ENCODE data around the gene LIFR. TPM values are rescaled to one million over a fixed set of nuclear protein-coding genes. Genes with fewer than 3 reads are reported as not detected.
A peak's percentile ranks its signal among the peaks of the same experiment; 100 is the strongest.

The LIFR gene
- total RNA-seq, 1 experiment from 2014 or later = 91.3 TPM

GRCh38 chr5:38467353-38468040 is 88.9 kb downstream of the LIFR start:
- peak overlapping the region; percentile 2 to 24; a peak in 3 of 4 replicates for H3K4me3 ChIP-seq (ENCODE audit: low read depth in 2 of 2, low read length in 2 of 2)
- in situ Hi-C loops (cut with HindIII; ENCODE audit: low pct_unique_long_range_greater_than_20kb, low sequenced_read_pairs) (no loop called here), intact Hi-C loops (cut with micrococcal nuclease; ENCODE audit: unreplicated experiment) (no loop called here)
- TF ChIP-seq SIN3A (IDR thresholded peaks at IDR 0.05; ENCODE audit: borderline replicate concordance, insufficient read depth, low read depth, low read length) = no peak
- ChIA-PET CTCF (interaction anchor here (0.6 to 1.4 kb wide), 4 partner anchors 26 to 342 kb away, joined by 3 to 6 read pairs (median 4); no protein-coding TSS in a partner anchor), POLR2A (interaction anchor here (0.5 to 0.6 kb wide), 2 partner anchors 23 to 377 kb away, joined by 4 to 7 read pairs; no protein-coding TSS in a partner anchor)
- no peaks in the 10 kb centered on the region for H3K27me3 ChIP-seq (ENCODE audit: control insufficient read depth, insufficient read depth, low read length)
- H3K9me3 ChIP-seq (ENCODE audit: control insufficient read depth, insufficient read depth, low read depth, low read length) = no peaks in the 10 kb centered on the region
- no peaks in the 10 kb centered on the region for H3K36me3 ChIP-seq (ENCODE audit: control insufficient read depth, insufficient read depth, low read length)
- peaks cover 53% of the 10 kb centered on the region for H3K4me1 ChIP-seq (ENCODE audit: control insufficient read depth, insufficient read depth, low read length)
- ATAC-seq (peak; percentile 7; the same call in 1 of the 2 replicates), DNase-seq (ENCODE audit: low read depth, low spot score) (no peak)
- H3K27ac ChIP-seq (ENCODE audit: low read length) = peak overlapping the region; percentile 86
- TSS peak; percentile 71 for BruUV-seq (replicated peaks)

DNA sequence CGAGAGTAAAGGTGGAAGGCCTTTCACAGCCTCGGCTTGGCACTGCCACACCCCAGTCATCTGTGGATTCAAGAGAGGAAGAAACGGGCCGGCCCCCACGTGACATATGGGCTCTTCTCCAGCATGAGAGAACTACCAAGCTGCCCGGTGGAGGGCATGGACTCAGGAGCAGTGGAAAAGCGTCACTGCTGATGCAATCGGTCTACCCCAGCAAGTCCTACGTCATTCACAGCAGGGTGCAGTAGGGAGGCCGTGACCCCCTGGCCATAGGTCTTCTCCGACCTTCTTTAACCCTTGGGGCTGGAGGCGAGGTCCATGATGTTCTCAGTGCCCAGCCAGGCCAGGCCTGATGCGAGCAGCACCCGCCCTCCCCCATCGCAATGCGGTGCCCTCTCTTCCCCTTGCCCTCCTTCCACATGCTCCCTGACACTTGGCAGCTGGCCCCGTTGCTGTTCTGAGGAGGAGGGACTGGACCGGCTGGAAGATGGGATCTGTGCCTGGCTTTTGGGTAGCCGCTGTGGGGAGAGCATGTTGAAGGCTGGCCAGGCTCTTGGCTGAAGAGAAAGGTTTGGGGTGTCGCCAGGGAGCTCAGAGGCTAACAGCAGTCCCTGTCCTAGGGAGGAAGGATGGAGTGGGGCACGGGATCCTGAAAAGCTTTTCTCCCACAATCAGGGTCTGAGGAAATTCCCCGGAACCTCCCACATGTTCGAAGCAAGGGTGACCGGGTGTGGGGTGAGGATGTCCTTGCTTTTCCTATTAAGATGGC is 89.8 kb downstream of the LIFR start:
- no peak overlapping the region for H3K4me3 ChIP-seq (ENCODE audit: low read depth in 2 of 2, low read length in 2 of 2)
- POLR2A ChIA-PET = interaction anchor here (0.6 kb wide), 1 partner anchor 24 kb away, joined by 4 read pairs; no protein-coding TSS in a partner anchor
- DNase-seq (ENCODE audit: low read depth, low spot score) (no peak), ATAC-seq (no peak)
- H3K4me1 ChIP-seq (ENCODE audit: control insufficient read depth, insufficient read depth, low read length) = peaks cover 54% of the 10 kb centered on the region
- BruUV-seq (replicated peaks) = no TSS peak
- H3K27me3 ChIP-seq (ENCODE audit: control insufficient read depth, insufficient read depth, low read length) = no peaks in the 10 kb centered on the region
- CTCF ChIA-PET = interaction anchor here (1.4 kb wide), 1 partner anchor 343 kb away, joined by 4 read pairs; no protein-coding TSS in a partner anchor
- no peaks in the 10 kb centered on the region for H3K36me3 ChIP-seq (ENCODE audit: control insufficient read depth, insufficient read depth, low read length)
- in situ Hi-C loops (cut with HindIII; ENCODE audit: low pct_unique_long_range_greater_than_20kb, low sequenced_read_pairs) = no loop called here
- intact Hi-C loops (cut with micrococcal nuclease; ENCODE audit: unreplicated experiment) = no loop called here
- no peaks in the 10 kb centered on the region for H3K9me3 ChIP-seq (ENCODE audit: control insufficient read depth, insufficient read depth, low read depth, low read length)
- TF ChIP-seq, protein P1, sequence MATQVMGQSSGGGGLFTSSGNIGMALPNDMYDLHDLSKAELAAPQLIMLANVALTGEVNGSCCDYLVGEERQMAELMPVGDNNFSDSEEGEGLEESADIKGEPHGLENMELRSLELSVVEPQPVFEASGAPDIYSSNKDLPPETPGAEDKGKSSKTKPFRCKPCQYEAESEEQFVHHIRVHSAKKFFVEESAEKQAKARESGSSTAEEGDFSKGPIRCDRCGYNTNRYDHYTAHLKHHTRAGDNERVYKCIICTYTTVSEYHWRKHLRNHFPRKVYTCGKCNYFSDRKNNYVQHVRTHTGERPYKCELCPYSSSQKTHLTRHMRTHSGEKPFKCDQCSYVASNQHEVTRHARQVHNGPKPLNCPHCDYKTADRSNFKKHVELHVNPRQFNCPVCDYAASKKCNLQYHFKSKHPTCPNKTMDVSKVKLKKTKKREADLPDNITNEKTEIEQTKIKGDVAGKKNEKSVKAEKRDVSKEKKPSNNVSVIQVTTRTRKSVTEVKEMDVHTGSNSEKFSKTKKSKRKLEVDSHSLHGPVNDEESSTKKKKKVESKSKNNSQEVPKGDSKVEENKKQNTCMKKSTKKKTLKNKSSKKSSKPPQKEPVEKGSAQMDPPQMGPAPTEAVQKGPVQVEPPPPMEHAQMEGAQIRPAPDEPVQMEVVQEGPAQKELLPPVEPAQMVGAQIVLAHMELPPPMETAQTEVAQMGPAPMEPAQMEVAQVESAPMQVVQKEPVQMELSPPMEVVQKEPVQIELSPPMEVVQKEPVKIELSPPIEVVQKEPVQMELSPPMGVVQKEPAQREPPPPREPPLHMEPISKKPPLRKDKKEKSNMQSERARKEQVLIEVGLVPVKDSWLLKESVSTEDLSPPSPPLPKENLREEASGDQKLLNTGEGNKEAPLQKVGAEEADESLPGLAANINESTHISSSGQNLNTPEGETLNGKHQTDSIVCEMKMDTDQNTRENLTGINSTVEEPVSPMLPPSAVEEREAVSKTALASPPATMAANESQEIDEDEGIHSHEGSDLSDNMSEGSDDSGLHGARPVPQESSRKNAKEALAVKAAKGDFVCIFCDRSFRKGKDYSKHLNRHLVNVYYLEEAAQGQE (IDR thresholded peaks at IDR 0.05; ENCODE audit: insufficient read depth in 1 of 2, low read depth in 2 of 2, low read length in 1 of 2) = no peak
- TF ChIP-seq POLR2AphosphoS5 (IDR thresholded peaks at IDR 0.05; ENCODE audit: low read depth, low read length) (no peak), SIN3A (IDR thresholded peaks at IDR 0.05; ENCODE audit: borderline replicate concordance, insufficient read depth, low read depth, low read length) (no peak), TCF7L2 (IDR thresholded peaks at IDR 0.05; ENCODE audit: low read depth, low read length) (no peak)
- TF ChIP-seq, protein P2, sequence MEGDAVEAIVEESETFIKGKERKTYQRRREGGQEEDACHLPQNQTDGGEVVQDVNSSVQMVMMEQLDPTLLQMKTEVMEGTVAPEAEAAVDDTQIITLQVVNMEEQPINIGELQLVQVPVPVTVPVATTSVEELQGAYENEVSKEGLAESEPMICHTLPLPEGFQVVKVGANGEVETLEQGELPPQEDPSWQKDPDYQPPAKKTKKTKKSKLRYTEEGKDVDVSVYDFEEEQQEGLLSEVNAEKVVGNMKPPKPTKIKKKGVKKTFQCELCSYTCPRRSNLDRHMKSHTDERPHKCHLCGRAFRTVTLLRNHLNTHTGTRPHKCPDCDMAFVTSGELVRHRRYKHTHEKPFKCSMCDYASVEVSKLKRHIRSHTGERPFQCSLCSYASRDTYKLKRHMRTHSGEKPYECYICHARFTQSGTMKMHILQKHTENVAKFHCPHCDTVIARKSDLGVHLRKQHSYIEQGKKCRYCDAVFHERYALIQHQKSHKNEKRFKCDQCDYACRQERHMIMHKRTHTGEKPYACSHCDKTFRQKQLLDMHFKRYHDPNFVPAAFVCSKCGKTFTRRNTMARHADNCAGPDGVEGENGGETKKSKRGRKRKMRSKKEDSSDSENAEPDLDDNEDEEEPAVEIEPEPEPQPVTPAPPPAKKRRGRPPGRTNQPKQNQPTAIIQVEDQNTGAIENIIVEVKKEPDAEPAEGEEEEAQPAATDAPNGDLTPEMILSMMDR (IDR thresholded peaks at IDR 0.05) = no peak
- H3K27ac ChIP-seq (ENCODE audit: low read length) = peak overlapping the region; percentile 86
